Amniotic stem cell (primary cell): Measurements from ENCODE around the gene PAX8.

Experiments used
- DNase-seq: peaks from one replicate; lab custom pipeline; 2025; lab: John Stamatoyannopoulos, UW

The PAX8 gene

DNA sequence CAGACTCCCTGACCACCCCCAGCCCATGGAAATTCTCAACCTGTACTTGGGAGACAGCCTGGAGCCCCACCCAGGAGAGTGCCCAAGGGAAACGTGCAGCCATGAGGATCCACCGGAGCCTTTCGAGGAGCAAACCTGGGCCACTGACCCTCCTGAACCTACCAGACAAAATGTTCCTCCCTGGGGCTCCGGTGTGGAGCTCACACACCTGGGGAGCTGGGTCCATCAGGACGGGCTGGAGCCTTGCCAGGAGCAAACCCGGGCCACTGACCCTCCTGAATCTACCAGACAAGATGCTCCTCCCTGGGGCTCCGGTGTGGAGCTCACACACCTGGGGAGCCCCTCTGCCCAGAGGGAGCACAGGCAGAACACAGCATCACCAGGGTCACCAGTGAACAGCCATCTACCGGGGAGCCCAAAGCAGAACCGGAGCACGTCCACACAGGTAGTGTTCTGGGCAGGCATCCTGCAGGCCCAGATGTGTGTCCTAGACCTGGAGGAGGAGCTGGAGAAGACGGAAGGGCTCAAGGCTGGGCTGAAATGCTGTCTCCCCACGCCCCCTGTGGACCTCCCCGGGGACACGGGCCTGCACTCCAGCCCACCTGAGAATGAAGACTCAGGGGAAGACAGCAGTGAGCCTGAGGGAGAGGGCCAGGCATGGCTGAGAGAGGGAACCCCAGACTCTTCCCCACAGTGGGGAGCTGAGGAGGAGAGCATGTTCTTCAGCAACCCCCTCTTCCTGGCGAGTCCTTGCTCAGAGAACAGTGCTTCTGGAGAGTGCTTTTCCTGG is 96.1 kb downstream of the PAX8 start:
- DNase-seq = no peak

DNA sequence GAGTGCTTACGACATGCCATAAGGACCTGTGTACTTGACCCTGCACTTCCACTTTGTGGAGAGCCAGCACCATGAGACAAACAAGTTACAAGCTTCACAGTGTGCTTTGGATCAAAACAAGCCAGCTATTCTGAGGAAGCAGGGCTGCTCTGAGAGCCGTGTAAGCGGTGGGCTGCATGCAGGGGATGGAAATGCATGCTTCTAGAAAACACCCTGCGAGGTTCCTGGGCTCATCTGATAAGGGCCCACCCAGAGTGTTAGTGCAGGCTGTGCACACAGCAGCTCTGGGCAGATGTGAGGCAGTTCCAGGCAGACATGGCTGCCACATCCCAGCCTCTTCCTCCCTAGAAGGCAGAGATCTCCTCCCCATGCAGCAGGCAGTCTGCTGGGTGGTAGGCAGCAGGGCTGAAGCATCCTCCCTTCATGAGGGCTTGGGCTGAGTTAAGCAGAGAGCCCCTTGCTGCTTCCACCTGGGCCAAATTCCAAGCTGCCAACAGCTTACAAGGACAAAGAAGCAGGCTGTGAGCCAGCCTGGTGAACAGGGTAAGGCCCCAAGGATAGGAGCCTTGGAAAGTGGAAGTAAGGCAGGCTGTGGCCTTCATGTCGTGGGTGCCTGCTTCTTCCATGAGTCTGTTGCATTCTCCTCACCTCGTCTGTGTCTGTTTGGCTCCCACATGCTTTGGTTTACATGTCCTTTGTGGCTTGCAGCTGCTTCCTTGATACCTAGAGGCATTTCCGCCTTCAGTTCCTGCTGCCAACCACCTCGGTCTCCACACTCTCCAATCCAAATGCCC is 97.3 kb downstream of the PAX8 start:
- no peak for DNase-seq

DNA sequence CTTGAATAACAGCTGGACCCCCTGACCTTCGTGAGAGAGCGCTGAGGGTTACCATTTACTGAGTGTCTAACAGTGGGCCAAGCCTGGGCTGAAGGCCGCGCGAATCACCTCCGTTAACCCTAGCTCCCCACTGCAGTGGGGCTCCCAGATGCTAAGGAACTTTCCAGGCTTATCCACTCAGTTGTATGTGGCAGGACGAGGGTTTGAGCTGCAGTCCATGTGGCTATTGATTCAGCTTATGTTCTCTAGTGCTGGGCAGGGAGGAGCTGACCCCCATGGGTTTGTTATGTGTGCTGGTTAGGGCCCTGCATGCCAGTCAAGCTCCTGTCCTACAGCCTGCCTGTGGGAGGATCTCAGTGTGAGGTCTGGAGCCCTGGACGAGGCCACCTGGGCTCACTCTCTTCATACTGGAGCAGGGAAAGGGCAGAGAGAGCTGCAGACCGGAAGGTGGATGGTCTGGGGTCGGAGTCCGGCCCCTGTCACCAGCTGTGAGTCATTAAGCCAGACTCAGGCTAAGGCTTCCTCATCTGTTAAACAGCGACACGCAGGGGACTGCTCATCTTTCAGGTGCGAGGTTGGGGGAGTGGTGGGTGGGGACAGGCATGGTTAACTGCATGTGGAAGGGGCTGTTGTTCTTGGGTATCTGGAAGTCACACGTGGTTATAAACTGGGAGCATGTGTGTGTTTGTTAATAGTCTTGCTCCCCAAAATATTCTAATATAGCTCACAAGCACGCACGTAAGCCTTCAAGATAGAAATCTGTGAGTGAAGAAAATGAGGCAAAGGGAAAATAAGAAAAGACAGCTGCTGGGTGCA is 98.4 kb downstream of the PAX8 start:
- no peak for DNase-seq

DNA sequence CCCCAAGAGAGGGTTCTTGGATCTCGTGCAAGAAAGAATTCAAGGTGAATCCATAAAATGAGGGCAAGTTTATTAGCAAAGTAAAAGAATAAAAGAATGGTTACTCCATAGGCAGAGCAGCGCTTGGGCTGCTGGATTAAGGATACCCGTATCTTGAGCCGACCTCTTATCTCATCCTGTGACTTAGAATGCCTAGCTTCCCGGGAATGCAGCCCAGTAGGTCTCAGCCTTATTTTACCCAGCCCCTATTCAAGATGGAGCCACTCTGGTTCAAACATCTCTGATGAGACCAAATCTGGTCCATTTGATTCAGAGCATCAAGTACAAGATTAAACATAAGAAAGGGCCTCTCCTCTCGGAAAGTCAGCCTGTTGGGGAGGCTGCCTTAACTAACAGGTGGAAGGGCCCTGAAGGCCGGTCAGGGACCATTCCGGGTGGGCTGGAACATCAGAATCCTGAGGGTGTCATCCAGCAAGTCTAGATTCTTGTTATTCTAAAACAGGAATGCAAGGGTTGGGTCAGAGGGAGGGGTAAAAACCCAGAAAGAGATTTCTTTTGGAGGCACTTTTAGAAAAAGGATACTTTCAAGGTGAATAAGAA is 99.2 kb downstream of the PAX8 start:
- DNase-seq = no peak

DNA sequence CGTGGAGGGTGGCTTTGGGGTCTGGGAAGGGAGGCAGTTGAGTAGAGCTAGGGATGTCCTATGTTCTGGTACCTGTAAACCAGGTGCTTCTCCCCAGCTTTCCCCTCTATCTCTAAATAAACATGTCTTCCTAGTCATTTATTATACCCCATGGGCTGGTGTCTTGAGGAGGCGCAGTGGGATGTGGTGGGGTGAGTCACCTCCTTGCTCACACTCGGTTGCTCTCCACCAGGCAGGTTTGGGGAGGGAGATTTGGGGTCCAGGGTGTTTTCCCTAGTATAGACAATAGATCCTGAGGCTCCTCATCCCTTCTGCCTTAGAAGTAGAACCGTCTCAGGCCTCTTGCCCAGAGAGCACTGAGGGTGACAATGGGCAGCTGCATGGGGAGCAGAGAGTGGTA is 99.8 kb downstream of the PAX8 start:
- DNase-seq = no peak

DNA sequence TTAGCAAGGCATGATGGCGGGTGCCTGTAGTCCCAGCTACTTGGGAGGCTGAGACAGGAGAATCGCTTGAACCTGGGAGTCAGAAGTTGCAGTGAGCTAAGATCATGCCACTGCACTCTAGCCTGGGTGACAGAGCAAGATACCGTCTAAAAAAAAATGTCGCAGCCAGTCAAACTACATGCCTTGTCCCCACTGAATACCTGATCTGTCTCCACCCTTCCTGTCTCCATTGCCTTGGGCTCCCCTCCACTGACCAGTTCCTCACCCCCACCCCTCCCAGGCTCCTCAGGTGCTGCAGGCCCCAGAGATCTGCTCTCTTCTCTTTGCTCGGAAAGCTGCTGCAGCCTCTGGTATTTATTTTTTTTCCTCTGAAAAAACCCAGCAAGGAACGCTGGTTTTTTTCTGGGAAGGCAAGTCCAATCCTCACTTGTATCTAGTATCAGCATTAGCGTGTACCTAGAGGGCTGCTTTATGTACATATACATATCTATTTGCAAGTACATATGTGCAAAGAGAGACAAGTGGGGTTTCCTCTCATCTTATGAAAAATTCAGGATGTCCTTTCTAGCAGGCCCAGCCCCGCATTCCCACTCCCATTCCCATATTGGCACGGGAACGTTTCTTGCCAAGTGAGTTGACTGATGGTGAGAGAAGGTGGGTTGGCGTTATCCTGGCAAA is 100.5 kb downstream of the PAX8 start:
- DNase-seq = no peak

DNA sequence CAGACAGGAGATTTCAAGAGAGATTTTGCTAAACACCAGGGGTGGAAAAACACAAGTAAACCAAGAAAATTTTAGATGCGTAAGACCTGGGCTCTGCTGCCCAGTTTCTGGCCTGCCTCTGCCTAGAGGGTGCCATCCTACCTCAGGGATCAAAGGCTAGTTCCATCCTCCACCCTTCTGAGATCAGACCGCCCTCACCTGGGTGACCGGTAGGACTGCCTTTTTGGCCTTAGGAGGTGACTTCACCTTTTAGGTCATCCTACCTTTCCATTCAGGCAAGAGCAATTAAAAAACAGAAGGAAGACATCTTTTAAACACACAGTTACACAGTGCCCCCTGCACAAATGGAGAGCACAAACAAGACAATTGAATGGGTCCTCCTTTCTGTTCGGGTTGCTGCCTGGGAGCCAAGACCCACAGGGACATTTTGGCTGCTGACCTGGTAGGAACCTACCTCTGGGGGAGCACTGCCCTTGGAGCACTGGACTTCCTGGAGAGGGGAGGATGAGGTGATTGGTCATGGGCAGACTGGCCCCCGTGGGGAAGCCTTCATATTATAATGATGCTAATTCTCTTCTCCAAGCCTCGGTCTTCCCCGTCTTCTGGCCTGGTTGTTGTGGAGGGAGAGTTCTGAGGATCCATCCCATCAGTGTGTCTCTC is 101.9 kb downstream of the PAX8 start:
- no peak for DNase-seq

DNA sequence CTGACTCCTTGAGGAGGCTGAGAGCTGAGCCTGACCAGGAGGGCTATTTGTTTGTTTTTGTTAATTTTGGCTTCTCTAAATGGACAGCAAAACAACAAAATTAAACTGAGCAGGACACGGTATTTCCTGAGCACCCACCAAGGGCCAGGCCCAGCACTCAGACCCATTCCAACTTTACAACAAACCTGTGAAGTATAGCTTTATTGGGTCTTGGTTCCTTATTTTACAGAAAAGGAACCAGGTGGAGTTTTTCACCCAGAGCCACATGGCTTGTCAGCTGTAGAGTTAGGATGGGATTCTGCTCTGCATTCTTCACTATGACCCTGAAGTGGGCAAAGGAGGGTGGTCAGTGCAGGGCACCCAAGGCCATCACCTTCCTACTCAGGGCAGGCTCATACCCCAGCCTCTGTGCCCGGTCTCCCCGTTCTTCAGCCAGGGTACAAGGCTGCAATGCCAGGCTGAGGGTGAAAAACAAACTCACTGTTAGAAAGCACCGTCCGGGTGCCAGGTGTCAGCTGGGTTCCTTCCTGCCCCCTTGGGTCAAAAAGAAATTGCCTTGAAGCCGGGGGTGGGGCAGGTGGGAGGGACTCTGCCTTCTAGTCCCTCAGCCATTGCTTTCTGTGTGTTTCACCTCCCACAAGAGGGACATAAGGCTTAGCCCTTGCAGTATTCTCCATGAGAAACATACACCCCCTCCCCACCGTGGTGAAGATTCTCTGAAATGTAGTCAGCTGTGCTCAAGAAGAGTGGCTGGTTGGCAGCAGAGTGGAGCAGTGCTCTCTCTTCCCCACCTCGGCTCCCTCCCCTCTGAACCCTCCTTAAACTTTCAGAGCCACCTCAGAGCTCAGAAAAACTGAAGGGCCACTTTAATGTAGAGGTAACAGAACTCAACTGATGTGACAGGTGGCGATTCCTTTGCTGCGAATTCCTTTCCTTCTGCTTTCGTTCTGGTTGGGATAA is 102.7 kb downstream of the PAX8 start:
- DNase-seq = no peak

DNA sequence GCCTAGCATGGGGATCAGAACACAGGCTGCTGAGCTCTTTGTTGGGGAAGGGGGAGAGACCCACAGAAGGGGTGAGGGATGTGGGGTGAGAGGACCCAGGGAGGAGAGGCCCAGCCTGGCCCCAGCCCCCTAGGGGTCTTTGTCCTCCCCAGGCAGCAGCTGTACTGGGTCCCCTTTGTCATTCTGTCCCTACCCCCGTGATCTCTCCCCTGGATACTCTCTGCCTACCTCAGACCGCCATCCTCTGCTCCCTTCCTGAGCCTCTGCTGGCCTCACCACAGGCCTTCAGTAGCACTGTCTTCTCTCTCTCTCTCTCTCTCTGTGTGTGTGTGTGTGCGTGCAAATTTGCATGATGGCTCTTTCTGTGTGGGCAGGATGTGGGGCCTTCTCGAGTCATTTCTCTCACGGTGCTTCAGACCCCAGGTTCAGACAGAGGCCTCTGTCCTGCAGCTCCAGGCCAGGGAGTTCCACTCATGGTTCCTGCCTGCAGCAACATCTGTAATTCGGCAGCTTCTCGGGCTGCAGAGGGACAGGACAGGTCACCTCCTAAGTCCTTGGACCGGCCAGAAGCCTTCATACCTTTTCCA is 103.6 kb downstream of the PAX8 start:
- no peak for DNase-seq

DNA sequence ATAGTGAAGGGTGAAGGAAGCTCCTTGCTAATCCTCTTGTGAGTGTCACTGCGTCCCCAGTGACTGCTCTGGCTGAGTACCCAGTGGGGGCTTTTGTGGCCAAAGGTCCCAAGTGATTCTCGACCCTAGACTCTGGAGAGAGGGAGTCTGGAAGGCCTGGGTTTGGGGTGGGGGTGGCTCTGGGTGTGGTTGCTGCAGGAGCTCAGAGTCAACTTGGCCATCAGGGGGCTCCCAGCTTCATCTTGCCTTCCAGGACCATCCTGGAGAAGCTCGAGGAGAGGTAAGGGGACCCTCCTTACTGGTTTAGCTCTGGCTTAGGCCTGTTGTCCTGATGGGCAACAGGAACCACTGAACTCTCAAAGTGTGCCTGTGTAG is 104.4 kb downstream of the PAX8 start:
- no peak for DNase-seq

DNA sequence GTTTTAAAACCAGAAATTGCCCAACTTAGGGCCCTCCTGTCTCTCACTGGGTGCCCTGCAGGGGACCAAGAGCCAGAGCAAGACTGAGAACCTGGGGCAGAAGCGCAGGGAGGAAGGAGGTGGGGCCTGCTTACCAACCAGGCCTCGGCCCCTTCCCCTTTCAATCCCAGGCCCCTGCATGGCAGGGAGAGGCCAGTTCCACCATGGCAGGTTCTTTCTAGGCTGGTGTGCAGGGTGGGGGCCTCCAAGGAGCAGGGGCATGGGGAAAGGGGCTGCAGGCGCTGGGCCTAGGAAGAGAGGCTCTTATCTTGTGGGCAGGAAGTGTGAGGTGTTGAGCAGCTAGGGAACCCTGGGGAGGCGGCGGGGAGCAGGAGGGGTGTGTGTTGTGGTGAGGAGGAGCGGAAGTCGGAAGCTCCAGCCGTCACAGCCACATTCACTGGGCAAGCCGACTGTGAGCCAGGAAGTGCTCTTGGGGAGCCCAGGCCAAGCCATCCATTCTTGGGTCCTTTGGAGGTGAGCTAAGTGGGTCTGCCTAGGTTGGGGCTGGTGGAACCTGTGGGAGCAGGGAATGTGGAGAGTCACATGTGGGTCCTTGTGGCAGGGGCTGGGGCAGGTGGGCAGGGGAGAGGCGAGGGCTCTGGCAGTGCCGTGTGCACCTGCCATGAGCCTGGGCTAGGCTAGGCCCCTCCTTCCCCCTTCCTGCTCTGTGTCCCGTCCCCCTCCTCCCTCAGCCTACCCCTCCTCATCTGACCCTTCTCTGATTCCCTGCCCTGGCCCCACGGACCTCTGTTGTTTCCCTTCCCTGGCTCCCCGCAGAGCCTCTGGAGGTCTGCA is 105.0 kb downstream of the PAX8 start, which contains the start of gene PSD4:
TSS of gene PSD4 (plus strand) at position 430 of the 834 bp plus-strand sequence. CDS start 8,486 bp downstream, outside the sequence.
- DNase-seq = no peak

DNA sequence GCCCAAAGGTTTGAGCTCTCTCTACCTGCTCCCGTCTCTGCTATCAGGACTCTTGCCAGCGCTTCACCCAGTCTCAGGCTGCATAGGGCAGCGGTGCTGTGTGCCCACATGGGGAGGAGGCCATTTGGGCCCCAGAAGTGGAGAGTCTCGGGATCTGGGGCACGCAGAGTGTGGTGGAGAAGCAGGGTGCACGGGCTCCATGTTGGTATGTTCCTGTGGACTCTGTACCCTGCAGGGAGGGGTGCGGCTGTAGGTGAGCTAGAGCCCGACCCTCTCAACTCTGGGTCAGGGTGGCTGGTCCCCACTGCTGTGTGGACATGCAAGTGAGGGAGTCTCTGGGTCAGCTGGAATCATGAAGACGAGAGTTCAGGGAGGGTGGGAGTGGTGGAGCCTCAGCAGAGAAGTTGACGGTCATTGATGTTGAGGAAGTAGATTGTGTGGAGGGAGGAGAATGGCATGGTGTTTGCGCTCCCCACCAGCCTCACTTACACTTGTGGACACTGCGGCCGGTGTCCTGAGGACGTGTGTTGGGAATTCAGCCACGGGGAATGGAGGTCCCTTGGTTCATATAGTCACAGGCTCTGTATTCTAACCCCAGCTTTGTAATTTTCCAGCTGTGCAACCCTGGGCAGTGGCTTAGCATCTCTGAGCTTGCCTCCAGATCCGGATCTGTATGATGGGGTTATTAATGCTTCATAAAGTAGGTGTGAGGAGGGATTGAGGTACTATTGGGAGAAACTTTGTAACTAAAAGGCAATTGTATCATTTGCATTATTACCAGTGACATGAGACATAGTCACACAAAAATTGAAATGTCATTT is 105.8 kb downstream of the PAX8 start:
- DNase-seq = no peak

DNA sequence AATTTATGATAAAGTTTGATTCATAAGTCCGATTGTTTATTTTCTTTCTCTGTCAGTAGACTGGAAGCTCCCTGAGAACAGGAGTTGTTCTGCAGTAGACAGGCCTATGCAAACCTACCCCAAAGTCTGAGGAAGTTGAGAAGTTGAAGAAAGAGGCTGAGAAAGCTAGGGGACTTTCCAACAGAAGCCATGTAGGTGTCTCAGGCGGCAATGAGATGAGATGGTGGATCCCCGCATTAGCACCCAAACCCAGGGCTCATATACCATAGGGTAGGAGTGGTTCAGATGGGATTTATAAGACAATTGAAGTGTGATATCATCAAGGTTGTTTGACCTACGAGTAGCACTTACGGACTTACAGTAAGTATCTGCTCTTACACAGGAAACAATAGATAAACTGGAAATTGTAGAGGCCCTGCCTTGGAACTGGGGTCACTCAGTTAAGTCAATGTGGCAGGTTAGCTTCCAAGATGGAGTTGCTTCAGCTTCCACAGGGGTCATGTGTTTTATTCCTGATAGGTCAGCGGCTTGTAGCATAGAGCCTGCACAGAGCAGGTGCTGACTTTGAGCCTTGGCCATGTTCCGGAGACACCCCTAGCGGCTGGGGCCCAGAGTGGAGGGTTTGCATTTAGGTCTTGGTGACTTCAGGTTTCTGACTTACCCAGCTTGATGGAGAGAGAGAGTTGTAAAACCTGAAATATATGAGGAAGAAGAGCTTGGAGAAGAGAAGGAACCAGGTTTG is 107.2 kb downstream of the PAX8 start:
- no peak for DNase-seq

DNA sequence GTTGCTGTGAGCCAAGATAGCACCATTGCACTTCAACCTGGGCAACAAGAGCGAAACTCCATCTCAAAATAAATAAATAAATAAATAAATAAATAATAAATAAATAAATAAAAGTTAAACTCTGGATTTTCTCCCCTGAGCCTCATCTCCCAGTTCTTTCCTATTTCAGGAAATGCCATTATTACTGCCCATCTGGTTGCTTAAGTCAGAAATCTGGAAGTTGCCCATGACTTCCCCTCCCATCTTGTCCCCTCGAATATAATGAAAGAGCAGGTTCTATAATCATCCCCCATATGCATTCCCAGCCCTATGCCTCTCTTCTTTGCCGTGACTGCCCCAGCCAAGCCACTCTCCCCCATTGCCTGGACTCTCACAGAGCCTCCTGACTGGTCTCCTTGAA is 109.1 kb downstream of the PAX8 start:
- no peak for DNase-seq

DNA sequence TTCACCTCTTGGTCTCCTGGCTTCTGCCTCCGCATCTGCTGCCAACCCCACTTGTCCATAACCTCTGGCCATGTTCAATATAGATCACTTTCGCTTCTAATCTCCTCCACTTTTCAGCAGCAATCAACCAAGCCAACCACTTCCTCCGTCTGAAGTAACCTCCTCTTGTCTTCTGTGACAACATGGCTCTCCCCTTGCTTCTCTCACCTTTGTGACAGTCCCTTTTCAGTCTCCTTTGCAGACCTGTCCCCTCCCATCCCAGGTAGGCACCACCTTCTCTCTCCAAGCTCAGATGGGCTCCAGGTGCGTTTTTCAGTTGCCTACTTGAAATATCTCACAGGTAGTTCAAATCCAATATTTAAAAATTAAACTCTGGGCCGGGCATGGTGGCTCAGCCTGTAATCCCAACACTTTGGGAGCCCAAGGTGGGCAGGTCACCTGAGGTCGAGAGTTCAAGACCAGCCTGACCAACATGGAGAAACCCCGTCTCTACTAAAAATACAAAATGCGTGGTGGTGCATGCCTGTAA is 109.7 kb downstream of the PAX8 start:
- no peak for DNase-seq

DNA sequence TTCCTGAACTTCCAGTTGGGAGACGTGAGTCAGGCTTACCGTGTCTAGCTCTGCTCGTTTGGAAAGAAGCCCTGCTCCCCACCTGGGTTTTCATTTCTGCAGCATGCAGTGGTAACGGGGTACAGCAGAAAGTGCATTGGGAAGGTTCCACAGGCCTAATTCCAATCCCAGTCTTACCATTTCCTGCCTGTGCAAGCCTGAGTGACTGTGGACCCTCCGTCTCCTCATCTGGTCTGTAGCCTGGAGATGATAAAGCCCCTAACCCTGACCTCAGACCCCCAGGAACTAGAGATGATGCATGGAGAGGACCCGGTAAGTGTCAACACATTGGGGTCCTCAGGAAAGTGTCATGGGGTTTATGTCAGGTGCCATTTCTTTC is 110.8 kb downstream of the PAX8 start:
- no peak for DNase-seq
